Ovary (tissue), 9 donors: Measurements from ENCODE around the gene RASL12. TPM values are rescaled to one million over a fixed set of nuclear protein-coding genes. Genes with fewer than 3 reads are reported as not detected.
"Not testable (repeated sequence)": the region's sequence is repeated elsewhere in the genome, so short reads cannot be mapped to it uniquely, and the experiment has no call there.

Source experiments
- DNase-seq, 5 donors: peaks; one replicate each; pipeline ENCODE4 v3.0.0-alpha.2; 2019 to 2020
- H3K27ac ChIP-seq, 2 donors: fragments of 200-600 bp; one replicate each; pipeline versions ENCODE4 v1.5.1 to v1.8.0; 2019 to 2022
- H3K27me3 ChIP-seq: fragments of 200-600 bp; one replicate; pipeline ENCODE4 v1.8.0; 2022
- H3K36me3 ChIP-seq: fragments of 200-600 bp; sonication (generic); one replicate; pipeline ENCODE4 v1.5.1; 2019
- H3K4me1 ChIP-seq: one replicate; pipeline ENCODE4 v1.8.1; 2013; ENCODE audit warnings: mild to moderate bottlenecking, moderate library complexity; ENCODE audit not compliant: insufficient read depth
- H3K4me3 ChIP-seq: fragments of 200-600 bp; sonication (generic); one replicate; pipeline ENCODE4 v1.5.1; 2017
- H3K9me3 ChIP-seq, 2 donors: fragments of 200-600 bp in 1 of 2; sonication (generic) in 1 of 2; one replicate each; pipeline versions ENCODE4 v1.5.1 to v1.8.1; 2013 to 2019; ENCODE audit warnings: mild to moderate bottlenecking in 1 of 2, moderate library complexity in 1 of 2
- CTCF ChIP-seq, 3 donors: fragments of 450-650 bp in 2 of 3; fragments of 200-600 bp in 1 of 3; IDR thresholded peaks; one replicate each; pipeline versions ENCODE4 v1.5.1 to v1.8.0; 2016 to 2022; ENCODE audit warnings: antibody characterized with exemption in 3 of 3, mild to moderate bottlenecking in 1 of 3
- EP300 ChIP-seq: sonication (generic); formaldehyde crosslinking; IDR thresholded peaks from one replicate; pipeline ENCODE4 v1.6.1; 2017; ENCODE audit warnings: antibody characterized with exemption
- POLR2A ChIP-seq: fragments of 450-650 bp; IDR thresholded peaks from one replicate; pipeline ENCODE4 v1.6.1; 2017; ENCODE audit warnings: antibody characterized with exemption, mild to moderate bottlenecking, moderate library complexity
- WGBS, 3 donors: extraction: QIAGEN DNeasy Blood & Tissue Kit in 1 of 3; methylation state at CpG; one replicate each; pipeline versions ENCODE4 v1.1.5 to v1.1.7; 2013 to 2017; 5-methylcytosine and 5-hydroxymethylcytosine counted together
- intact Hi-C, 4 donors: fragments of 100-400 bp; cut with DNase I; formaldehyde crosslinking; loops; one replicate each; pipeline versions ENCODE4 v1.11.0 to v1.15.1; 2022 to 2023
- polyA plus RNA-seq, 2 donors: library from polyadenylated mRNA; stranded (reverse); fragments of 200-250 nt in 1 of 2; fragments of 350-450 nt in 1 of 2; fragmentation: Illumina TruSeq in 1 of 2; extraction: RNeasy Lipid Tissue Mini Kit (QIAGEN cat#74804) in 1 of 2; gene quantifications; one replicate each; pipeline ENCODE4 v1.2.3, GENCODE V29; 2013 to 2014
- total RNA-seq, 7 donors: library from RNA; depleted of rRNA in 2 of 7; stranded (reverse); fragments of >200 nt in 2 of 7; fragmentation: NEBNext Ultra II Directional in 3 of 7; extraction: Animal tissue kit (Norgen Biotek cat#: 25700) in 3 of 7; gene quantifications; one replicate each; pipeline versions ENCODE4 v1.1.0 to v1.2.4, GENCODE V29; 2016 to 2023
- donor health status: DM: no; HTN: no; CAD: no; lungs with moderate emphysema.
- donor health status: DM: no; HTN: no; CAD: no.
- donor health status: Bipolar disorder and iron deficiency.
- donor health status: DM: yes; HTN: yes; CAD: no.
- donor health status: DM: no; HTN: no; CAD: no.
- donor health status: DM: yes; HTN: yes; CAD: no.

The RASL12 gene
- total and polyA plus RNA-seq, 9 donors, result 4.8 to 31.1 (median 17.4) TPM

GRCh38 chr15:65101411-65101890, 33.7 kb upstream of the RASL12 start:
- TF ChIP-seq POLR2A (no peak), EP300 (no peak), CTCF (IDR thresholded peaks at IDR 0.05) (peak; percentile 32 to 53 (median 33))
- 44 to 47% (median 45%) methylated on average over 9 of the region's 9 CpGs for WGBS, 3 donors
- Histone ChIP-seq H3K27ac (no peak overlapping the region), H3K27me3 (no peaks in the 10 kb centered on the region), H3K4me3 (no peak overlapping the region), H3K36me3 (no peaks in the 10 kb centered on the region), H3K4me1 (no peaks in the 10 kb centered on the region), H3K9me3 (no peaks in the 10 kb centered on the region)
- intact Hi-C loops, result loop anchor here in 1 of 4 donors (5.0 kb wide), 1 partner anchor 69 kb away; no protein-coding TSS in a partner anchor
- peak; percentile 41 to 72 (median 69) for DNase-seq

DNA sequence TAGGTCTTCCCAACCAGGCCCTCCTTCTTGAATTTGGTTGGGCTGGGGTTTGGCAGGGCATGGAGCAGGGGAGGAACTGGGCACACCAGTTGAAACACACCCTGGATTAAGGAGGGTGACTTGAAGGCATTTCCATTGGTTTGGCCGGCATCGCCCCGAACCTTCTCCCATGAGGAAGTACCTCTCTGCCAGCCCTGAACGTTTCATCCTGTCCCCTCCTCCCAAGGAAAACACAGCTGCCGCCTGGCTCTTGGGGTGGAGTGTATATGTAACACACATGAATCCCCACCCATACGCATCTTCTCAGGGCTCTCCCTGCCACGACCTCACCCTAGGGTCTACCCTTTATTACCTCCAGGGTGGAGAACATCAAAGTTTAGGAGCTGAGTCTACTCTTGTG, 32.7 kb upstream of the RASL12 start:
- TF ChIP-seq CTCF (IDR thresholded peaks at IDR 0.05), result no peak
- TF ChIP-seq EP300, result no peak
- no peak for TF ChIP-seq POLR2A

GRCh38 chr15:65099801-65100200, 32.0 kb upstream of the RASL12 start:
- not testable (repeated sequence) for H3K36me3 ChIP-seq, H3K27ac ChIP-seq, H3K27me3 ChIP-seq, DNase-seq, H3K4me1 ChIP-seq, H3K9me3 ChIP-seq, H3K4me3 ChIP-seq
- intact Hi-C loops, result loop anchor here in 1 of 4 donors (5.0 kb wide), 1 partner anchor 68 kb away; no protein-coding TSS in a partner anchor
- WGBS, 3 donors, result 91 to 93% (median 92%) methylated on average over 10 of the region's 10 CpGs

More for the DNA sequence above, 32.7 kb upstream of the RASL12 start:
- no peaks in the 10 kb centered on the region for H3K36me3 ChIP-seq
- no peaks in the 10 kb centered on the region for H3K27me3 ChIP-seq
- intact Hi-C loops, result loop anchor here in 1 of 4 donors (5.0 kb wide), 1 partner anchor 68 kb away; no protein-coding TSS in a partner anchor
- H3K4me1 ChIP-seq, result no peaks in the 10 kb centered on the region
- no peak overlapping the region for H3K4me3 ChIP-seq
- no peak overlapping the region for H3K27ac ChIP-seq
- 81 to 84% (median 84%) methylated on average over 7 of the region's 7 CpGs for WGBS, 3 donors
- no peaks in the 10 kb centered on the region for H3K9me3 ChIP-seq
- DNase-seq, result no peak

GRCh38 chr15:65099336-65099735, 31.5 kb upstream of the RASL12 start:
- no peaks in the 10 kb centered on the region for H3K27me3 ChIP-seq
- no peak overlapping the region for H3K27ac ChIP-seq
- no peak for TF ChIP-seq POLR2A
- no peak for TF ChIP-seq CTCF (IDR thresholded peaks at IDR 0.05)
- no peak for TF ChIP-seq EP300
- intact Hi-C loops, result no loop called here
- DNase-seq, result no peak
- no peaks in the 10 kb centered on the region for H3K4me1 ChIP-seq
- H3K4me3 ChIP-seq, result no peak overlapping the region
- no peaks in the 10 kb centered on the region for H3K9me3 ChIP-seq
- 91 to 98% (median 94%) methylated on average over 5 of the region's 5 CpGs for WGBS, 3 donors
- H3K36me3 ChIP-seq, result no peaks in the 10 kb centered on the region

DNA sequence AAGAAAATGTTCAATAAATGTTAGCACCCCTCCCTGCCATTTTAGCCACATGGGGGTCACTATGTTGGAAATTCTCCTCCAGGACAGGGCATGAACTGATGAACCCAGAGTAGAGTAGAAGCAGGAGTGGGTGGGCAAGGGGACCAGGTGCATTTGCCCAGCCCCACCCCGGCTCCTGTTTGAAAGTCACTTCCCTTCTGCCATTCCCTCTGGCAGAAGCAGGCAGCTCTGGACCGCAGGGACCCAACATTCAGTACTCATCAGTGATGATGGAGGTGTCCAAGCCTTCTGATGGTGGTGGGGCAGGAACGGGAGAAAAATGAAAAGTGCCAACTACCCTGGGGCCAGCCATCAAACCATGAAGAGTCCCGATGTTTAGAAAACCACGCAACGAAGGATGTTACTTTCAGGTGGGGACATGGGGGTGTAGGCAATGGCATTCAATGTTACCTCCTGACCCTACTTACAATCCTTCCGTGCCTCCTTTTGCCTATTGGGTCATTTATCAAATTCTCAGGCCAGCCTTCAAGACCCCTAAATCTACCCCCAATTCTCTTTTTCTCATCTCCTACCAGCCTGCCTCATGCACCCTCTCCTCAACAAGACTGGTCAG, 30.0 kb upstream of the RASL12 start:
- no peak for DNase-seq
- intact Hi-C loops, result no loop called here
- Histone ChIP-seq H3K9me3 (no peaks in the 10 kb centered on the region), H3K4me1 (no peaks in the 10 kb centered on the region), H3K4me3 (no peak overlapping the region), H3K36me3 (no peaks in the 10 kb centered on the region), H3K27me3 (no peaks in the 10 kb centered on the region), H3K27ac (no peak overlapping the region)
- WGBS, 3 donors, result 94 to 99% (median 96%) methylated on average over 7 of the region's 7 CpGs
- no peak for TF ChIP-seq POLR2A
- TF ChIP-seq CTCF (IDR thresholded peaks at IDR 0.05), result no peak
- TF ChIP-seq EP300, result no peak
